GM20431 (cell line): ENCODE results near the gene WSCD1.

Experiments
- in situ Hi-C: fragments of 300-500 bp; cut with MseI, MboI; formaldehyde crosslinking; loops from one replicate; pipeline ENCODE4 v1.15.0; 2020; ENCODE audit warnings: low sequenced_read_pairs; ENCODE audit not compliant: unreplicated experiment

The WSCD1 gene

GRCh38 chr17:6102615-6103014, 32.4 kb downstream of the WSCD1 start:
- in situ Hi-C loops: no loop called here

- in situ Hi-C loops: no loop called here
These were observed 34.9 kb downstream of the WSCD1 start for GRCh38 chr17:6104956-6105648.

DNA sequence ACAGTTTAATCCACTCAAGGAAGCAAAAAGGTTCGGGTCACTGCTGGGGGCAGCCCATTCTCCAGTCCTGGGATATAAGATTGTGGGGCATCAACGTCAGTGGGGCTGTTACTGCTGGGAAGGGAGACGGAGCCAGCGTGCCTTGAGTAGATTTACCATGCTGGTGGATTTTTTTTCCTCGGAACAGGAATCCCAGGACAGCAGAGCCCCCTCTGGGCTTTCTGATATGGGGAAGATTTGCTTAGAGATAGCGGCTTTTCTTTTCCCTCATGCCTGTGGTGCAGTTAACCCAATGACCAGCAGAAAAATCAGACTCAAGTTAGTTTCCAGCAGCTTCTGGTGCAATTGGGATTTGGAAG, 35.4 kb downstream of the WSCD1 start:
- in situ Hi-C loops: no loop called here

DNA sequence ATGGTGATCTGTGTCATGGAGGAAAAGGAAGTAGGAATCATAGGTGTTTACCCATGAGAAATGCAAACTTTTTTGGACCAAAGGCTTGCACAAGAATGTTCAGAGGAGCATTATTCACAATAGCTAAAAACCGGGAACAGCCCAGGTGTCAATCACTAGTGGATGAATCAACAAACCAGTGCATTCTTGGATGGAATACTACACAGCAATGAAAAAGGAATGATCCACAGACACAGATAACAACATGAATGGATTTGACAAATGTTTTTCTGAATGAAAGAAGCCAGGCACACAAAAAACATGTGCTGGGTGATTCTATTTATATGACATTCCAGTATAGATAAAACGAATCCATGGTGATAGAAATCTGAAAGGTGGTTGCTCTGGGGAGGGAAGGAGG, 36.0 kb downstream of the WSCD1 start:
- in situ Hi-C loops: no loop called here

DNA sequence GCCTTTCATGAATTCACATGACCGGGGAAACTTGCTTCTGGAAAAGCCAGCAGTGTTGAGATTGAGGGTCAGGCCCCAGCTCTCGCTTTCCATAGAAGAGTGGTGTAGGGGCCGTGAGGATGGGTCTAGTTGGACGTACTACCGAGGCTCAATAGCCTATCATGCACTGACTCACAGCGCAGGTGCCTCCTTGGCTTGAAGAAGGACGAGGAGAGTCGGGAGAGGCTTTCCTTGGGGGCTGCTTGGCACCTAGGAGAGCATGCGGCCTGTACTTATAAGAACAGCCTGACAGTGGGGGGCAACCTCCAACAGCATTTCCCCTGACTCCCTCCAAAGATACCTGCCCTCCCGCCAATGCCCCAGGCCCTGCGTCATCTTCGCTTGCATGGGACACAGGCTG, 37.6 kb downstream of the WSCD1 start:
- in situ Hi-C loops: no loop called here

DNA sequence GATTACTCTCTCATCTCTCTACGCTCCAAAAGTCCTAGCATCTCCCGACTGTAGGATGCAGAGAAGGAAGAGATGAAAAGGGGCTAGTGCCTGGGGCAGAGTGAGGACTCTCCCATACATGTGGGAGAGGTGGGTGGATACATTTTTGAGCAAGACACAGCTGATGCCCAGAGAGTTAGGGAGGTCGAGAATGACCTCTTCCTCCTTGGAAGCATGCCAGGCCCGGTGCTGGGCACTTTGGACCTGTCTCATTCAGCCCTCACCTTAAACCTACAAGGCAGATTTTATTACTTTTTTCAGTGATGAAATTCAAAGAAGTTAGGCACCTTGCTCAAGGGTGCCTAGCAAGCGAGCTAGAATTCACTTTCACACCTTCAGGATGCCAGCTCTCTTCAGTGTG, 38.2 kb downstream of the WSCD1 start:
- in situ Hi-C loops: no loop called here

DNA sequence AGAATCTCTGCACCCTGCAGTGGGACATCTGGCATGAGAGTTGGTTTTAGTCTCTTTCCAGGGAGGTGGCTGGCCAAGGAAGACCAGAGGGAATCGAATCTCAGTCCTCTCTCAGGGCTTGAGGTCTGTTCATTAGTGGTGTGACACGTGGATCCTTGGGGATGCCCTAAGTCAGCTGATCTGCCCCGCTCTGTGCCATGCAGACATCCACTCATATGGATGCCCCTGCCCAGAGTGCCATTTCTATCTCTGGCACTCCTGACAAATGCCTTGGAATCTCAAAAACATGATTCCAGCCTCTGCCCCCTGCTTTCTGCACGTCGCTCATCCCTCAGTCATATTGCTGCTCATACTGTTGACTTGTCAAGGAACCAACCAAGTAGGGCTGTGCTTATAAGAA, 38.8 kb downstream of the WSCD1 start:
- in situ Hi-C loops: no loop called here

DNA sequence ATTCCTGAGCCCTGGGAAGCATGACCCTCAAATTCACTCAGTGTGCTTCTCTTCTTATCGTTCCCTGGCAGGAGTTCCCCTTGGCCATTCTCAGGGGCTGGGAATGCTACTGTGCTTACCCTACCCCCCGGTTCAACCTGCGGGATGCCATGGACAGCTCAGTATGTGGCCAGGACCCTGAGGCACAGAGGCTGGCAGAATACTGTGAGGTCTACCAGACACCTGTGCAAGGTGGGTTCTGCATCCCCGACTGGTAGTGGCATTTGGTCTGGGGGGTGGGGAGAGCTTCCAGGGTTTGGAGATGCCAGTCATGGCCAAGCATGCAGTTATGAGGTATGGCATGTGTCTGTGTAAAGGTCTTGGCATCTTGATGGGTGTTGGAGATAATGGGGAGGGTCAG, 39.4 kb downstream of the WSCD1 start:
- in situ Hi-C loops: no loop called here

GRCh38 chr17:6110088-6110487, 39.9 kb downstream of the WSCD1 start:
- in situ Hi-C loops: no loop called here

DNA sequence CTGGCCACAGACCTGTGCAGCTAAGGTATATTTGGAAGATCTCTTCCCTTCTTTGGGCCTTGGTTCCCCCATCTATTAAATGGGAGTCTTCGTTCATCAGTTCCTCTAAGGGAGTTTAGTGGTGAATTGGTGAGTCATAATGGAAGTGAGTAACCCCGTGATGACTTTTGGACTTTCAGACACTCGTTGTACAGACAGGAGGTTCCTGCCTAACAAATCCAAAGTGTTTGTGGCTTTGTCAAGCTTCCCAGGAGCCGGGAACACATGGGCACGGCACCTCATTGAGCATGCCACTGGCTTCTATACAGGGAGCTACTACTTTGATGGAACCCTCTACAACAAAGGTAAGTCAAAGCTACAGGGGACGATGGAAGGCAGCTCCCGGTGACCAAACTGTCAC, 40.4 kb downstream of the WSCD1 start:
- in situ Hi-C loops: no loop called here

DNA sequence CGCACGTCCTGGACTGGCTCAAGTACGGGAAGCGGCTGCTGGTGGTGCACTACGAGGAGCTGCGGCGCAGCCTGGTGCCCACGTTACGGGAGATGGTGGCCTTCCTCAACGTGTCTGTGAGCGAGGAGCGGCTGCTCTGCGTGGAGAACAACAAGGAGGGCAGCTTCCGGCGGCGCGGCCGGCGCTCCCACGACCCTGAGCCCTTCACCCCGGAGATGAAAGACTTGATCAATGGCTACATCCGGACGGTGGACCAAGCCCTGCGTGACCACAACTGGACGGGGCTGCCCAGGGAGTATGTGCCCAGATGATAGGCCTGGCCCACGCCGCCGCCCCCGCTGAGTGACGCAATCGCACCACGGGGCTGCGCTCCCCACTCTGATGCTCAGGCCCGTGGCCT, 50.2 kb downstream of the WSCD1 start:
- in situ Hi-C loops: no loop called here

- in situ Hi-C loops: no loop called here
These were observed 54.7 kb downstream of the WSCD1 start for GRCh38 chr17:6124856-6125255.

GRCh38 chr17:6126768-6127167, 56.6 kb downstream of the WSCD1 start:
- in situ Hi-C loops: no loop called here

GRCh38 chr17:6134721-6135120, 64.5 kb downstream of the WSCD1 start:
- in situ Hi-C loops: no loop called here

DNA sequence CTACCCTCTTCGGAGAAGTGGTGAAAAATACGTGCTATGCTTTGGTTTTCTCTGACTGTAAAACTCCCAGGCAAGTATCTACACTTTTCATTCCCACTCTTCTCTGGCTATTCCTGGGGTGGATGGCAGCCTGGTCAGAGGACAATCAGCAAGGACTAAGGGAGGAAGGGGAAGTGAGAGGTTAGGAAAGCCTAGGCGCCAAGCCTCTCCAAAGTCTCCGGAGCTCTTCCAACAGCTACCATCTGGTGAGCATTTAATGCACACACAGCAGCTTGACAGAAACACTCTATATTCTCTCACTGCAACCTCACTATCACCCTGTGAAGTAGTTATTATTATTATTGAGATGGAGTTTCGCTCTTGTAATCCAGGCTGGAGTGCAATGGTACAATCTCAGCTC, 65.1 kb downstream of the WSCD1 start:
- in situ Hi-C loops: no loop called here

GRCh38 chr17:6135996-6136395, 65.8 kb downstream of the WSCD1 start:
- in situ Hi-C loops: no loop called here

DNA sequence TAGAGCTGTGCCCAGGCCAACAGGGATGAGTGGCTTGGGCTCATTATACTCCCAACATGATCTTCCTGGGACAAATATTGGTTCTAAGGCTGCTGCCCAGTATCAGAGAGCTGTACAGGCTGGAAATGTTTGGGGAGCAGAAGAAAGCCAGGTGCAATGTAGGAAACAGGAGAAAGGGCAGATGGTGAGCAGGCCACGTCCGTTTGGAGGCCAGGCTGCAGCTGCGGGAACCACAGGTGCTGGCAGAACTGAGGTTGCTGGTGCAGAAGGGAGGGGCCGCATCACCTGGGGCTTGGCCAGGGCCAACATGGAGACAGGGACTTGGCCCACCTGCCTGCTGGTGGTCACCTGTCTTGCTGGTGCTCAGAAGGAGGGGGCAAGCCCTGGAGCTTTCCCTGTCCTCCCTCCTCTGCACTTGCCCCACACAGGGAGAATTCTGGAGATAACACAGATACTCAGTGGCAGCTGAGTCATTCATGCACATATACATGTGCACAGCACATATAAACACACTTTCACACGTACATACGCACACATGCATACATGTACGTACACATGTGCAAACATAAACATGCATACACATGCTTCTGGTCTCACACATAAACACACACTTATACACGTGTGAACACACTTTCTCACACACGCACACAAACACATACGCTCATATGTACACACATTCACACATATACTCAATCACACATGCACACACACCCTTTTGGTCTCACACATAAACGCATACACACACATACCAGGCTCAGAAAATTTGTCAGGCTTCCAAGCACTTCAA, 67.7 kb downstream of the WSCD1 start:
- in situ Hi-C loops: no loop called here

- in situ Hi-C loops: no loop called here
These were observed 68.7 kb downstream of the WSCD1 start for GRCh38 chr17:6138761-6139446.

- in situ Hi-C loops: no loop called here
These were observed 69.3 kb downstream of the WSCD1 start for GRCh38 chr17:6139447-6139832.

DNA sequence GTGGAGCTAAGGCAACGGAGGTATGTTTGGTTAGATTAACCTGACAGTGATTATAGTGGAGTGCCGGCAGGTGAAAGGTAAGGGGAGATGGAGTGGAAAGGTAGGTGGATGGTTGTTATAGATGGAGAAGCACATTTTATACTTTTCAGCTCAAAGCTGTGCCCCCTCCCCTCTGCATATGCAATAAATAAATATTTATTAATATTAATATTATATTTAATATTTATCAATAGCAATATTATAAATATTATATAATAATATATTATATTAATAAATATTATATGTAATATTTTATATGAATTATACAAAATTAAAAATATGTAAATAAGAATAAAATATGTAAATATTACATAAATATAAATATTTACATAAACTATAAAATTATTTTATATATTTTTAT, 70.0 kb downstream of the WSCD1 start:
- in situ Hi-C loops: no loop called here

DNA sequence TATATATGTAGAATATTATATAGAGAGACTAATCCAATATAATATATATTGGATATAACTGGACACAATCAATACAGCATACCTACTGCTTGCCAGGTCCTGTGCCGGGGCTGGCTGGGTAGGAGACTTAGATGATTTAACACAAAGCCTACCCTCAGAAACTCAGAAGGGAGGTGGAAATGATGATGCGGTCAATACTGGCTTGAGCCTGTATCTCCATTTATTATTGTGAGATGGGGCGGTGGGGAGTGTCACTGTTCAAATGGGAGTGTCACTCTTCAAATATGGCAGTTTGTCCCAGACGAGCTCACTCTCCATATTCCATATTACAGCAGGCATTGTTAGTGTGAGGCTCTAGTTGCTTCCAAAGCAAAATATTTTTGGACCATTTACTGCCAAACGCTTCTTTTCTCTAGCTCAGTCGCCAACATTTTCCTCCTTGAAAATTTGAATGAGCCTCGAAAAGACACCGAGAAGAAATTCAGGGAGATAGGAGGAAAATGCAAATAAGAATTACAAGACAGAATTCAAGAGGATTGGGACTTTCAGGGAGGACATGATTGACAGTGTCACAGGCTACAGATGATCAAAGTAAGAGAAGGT, 70.7 kb downstream of the WSCD1 start:
- in situ Hi-C loops: no loop called here
